NCI-H187 treated with DMSO at 0.1 percent for 48 hours (cell line): Measurements from ENCODE around the gene PPP1R3G.

Experiments
- DNase-seq: peaks from one replicate; lab custom pipeline; 2025; lab: John Stamatoyannopoulos, UW

Gene PPP1R3G

DNA sequence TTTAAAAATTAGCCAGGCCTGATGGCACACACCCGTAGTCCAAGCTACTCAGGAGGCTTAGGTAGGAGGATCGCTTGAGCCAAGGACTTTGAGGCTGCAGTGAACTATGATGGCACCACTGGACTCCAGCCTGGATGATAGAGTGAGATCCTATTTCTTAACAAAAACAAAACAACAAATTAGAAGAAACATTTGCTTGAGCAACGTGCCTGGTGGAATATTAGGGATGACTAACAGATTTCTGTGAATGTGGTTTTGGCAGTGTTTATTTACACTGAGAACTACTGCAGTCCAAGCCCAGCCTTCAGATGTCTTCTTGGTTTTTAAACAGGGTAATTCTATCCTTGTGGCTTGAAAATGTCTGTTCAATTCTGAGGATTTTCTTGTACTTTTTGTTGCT, 9.2 kb downstream of the PPP1R3G start:
- DNase-seq = no peak

DNA sequence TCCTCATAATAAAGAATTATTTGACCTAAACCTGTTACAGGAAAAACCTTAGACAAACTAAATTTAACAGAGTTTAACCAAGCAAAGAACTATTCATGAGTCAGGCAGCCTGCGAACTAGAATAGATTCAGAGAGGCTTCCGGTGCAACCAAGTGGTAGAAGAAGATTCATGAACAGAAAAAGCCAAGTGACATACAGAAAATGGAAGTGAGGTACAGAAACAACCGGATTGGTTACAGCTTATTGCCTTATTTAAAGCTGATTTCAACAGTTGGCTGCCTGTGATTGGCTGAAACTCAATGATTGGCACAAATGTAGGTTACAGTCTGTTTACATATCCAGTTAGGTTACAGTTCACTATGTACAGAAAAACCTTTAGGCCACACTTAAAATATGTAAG, 10.1 kb downstream of the PPP1R3G start:
- no peak for DNase-seq

DNA sequence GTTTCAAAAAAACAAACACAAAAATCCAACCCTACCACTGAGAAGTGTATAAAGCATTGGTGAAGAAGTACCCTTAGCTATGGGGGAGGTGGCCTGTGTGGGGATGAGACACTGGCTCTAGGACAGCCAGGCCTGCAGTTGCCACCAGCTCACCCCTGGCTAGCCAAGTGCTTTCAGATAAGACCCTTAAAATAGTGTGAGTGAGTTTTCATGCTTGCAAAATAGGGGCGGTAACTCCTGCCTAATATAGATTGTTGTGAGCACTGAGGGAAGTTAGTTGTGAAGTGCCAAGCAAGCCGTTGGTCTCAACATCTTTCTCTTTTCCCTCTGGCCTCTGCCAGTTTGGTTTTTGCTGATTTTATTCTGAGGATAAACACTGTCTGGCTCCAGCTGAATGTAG, 11.3 kb downstream of the PPP1R3G start:
- DNase-seq = no peak

DNA sequence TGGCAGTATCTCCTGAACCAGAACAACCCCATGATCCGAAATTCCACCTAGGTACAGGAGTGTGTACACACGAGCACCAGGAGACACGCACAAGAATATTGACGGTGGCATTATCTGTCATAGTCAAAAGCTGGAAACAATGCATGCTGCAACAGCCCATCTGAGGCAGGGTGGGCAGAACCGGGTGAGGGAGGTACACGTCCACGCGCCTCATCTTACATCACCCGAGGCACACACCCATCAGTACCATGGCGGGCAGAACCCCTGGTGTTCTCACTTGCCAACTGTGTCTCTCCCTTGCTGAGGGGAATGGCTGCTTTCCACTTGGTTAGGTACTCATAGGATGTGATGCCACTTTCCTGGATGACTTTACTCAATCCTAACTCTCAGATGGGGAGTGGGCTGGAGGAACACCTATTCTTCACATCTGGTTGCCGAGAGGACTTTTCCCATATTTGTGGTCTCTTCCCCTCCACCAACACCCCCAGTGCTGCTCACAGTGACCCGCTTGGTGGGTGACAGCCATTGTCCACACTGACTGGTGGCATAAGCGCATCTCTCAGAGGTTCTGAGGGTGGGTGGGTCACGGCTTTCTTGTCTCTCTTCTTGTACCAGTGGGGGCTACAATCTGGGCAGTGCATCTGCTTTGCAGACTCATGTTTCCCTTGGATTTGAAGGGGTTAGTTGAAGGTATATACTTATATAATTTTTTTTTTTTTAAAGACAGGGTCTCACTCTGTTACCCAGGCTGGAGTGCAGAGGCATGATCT, 13.5 kb downstream of the PPP1R3G start:
- no peak for DNase-seq

DNA sequence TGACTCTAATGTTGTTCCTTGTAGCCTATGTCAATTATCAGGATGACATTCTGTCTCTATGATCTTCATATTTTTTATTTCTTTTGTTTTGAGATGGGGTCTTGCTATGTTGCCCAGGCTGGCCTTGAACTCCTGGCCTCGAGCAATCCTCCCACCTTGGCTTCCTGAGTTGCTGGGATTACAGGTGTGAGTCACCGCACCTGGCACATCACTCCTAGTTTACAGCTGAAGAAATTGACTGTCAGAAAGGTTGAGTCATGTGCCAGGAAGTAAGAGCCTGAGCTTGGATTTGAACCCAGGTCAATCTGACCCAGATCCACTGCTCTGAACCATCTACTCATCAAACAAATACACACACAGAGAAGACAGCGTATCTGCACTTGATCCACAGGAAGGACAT, 14.4 kb downstream of the PPP1R3G start:
- no peak for DNase-seq

DNA sequence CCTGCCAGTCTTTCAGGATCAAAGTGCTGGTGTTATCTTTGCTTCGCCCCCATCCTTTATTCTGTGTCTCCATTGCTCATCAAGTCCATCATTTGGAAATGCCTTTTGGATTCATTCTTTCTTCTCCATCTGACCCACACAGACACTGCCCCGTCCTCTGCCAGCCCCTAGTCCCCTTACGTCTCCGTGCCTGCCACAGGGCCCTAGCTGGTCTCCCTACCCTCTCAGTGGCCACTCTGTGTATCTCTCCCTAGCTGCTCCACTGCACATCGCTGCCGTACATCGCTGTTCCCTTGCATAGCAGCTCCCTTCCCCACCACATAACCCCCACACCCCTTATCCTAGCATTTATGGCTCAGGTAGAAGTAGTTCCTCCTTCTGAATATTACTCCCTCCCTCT, 15.7 kb downstream of the PPP1R3G start:
- no peak for DNase-seq

DNA sequence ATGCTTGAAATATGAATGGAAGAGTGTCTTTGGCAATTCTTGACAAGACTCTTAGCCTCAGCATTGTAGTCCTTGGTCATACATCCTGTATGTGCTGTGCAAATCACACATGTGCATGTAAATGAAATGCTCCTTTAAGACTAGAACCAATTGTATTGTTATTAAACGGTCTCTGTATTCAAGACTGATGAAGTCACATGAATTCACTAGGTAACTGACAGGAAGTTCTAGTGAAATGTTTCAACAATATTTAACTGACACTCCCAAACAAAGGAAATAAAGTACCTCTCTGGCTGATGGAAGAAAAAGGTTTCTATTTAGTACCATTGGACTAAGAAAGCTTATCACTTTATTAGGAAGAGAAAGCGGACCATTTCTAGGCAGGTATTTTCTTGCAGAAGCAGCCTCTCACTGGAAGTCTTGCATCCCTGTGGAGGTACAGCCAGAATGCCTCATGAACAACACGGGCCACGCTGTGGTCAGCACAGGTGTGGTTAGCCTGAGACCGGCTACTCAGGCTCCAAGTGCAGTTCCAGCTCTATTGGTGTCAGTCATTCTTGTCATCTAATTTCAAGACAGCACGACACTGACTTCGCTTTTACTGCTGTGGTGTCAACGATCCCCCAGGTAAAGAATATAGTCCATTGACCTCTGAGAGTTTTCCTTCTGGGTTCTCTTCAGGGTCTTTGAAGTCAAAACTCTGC, 17.3 kb downstream of the PPP1R3G start:
- no peak for DNase-seq

DNA sequence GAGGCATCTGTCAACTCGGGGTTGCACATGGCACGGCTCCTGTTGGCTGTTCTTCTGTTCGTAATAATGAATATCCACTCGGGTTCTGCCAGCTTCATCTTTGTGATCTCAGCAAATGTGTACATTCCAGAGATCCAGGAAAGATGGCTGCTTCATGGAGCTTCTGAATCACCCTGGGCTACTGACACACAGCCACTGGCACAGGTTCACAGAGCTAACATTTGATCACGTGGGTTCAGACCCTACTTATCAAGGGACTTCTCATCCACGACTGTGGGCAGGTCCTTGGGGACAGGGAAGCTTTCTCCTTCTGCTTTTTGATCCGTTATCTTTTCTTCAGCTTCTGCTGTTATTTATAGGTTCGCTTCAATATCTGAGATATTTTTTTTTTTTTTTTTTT, 18.1 kb downstream of the PPP1R3G start:
- DNase-seq = no peak

DNA sequence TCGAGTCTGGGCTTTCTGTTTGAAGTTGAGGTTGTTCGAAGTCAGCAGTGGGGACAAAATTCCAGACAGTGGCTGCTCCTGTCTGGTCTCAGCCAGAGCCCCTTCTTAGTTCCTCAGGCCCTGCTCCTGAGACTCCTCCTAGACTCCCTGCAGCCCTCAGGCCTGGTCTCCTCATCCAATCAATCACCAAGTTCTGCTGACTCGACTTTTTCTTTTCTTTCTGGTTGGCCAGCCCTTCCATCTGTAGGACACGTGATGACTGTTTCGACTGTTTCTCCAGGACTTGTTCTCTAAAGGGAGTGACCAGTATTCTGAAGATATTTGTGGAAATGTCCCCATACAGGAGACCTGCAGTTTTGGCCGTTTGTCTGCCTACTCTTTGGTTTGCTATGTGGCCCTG, 19.5 kb downstream of the PPP1R3G start:
- no peak for DNase-seq

DNA sequence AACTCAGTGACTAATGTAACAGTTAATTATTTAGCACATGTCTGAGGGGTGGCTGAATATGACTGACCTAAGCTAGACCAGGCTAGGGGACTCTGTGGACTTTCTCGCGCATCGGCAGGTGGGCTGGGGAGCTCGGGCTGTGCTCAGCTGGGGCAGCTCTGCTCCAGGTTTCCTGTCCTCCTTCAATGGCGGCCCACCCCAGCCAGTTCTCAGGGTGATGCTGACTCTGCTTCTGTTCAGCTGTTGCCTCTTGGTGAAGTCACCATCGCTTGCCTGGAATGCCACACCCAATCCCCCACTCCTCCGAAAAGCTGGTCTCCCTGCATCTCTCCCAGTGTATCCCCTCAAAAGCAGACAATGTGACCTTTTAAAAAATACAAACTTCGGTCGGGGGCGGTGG, 20.0 kb downstream of the PPP1R3G start:
- DNase-seq = no peak

DNA sequence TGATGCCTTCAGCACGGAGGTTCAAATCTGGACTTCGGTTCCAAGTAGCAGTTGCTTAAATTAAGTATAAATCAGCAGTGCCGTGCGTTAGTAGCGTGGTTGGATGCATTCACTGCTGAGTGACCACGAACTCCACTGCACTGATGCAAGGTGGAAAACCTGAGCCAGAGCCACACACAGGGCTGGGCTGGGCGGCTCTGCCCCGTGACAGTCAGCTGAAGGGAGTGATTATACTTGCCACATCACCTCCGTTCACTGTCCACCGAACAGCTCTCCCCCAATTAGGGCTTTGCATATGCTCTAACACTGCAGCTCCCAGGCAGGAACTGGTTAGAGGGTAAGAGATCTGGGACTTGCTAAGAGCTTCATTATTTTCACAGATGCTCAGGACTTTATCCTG, 22.2 kb downstream of the PPP1R3G start:
- DNase-seq = no peak

DNA sequence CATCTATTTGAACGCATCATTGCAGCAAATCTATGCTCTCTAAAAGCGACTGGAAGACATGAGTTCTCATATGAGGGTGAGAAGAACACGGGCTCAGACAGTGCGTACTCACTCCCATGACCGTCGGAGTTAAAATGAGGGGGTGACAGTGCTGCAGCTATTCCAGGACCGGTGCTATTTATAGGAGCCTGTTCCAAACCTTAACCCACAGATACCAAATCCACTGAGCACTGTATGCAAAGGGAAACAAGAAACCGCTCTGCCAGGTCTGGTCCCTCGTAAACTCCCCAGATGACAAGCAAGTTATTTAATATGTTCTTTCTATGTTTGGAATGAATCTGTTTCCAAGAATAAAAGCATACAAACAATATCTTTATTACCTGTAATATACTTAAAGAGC, 22.9 kb downstream of the PPP1R3G start:
- DNase-seq = no peak

DNA sequence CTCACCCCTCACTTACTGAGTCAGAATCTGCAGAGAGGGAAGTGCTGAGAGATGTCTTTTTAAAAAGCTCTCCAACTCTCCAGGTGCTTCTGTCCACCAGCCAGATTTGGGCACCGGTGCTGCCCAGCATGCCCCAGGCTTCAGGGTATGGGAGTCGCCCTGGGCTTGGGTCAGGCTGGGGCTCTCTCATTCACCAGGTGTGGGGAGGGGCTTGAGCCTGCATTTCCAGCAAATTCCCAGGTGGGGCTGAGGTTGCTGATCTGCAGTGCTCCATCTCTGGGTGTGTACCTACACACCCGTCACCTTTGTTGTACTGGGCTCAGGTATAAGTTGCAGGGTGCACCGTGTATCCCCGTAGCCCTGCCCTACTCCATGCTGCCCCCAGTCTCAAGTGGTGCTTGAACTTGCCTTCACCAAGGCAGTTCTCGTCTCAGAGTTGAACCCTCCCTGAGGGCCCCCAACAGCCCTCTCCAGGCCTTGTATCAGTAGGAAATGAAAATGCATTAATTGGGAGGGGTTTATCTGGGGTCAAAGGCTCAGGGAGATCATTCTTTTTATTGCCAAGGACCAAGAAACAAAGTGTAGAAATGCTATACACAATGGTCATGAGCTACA, 23.5 kb downstream of the PPP1R3G start:
- no peak for DNase-seq

DNA sequence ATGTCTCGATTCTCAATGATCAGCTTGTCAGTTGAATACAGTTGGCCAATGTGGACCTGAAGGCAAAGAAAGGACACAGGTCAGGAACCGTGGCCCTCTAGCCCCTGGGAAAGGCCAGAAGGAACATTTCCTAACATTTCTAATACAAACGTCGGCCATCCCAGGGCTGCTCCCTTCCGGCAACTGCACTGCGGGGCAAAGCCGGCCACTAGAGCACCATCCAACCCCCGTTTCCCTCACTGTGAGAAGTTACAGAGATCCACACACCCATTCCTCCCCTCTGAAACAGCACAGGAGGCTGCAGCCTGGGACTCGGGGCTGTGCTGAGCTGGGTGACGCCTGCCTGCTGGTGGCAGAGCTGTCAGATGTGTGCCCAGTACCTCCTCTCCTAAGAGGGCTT, 24.3 kb downstream of the PPP1R3G start:
- DNase-seq = no peak

DNA sequence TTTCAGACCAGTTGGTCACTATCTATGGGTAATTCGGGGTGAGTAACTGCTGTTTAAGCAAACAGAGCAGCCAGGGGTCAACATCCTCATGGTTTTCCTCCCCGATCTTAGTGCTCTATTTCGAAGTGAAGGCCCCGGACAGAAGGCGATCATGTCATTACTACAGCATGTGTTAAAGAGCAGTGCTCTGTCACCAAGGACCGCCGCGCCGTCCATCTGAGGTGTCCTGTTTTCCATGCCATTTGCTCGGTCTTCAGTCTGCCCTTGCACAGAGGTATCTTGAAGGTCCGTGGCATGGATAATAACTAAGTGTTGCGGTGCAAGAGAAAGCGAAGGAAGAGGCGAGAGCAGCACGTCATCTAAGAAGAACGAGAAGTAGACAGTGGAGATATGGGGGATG, 25.1 kb downstream of the PPP1R3G start:
- DNase-seq = no peak

DNA sequence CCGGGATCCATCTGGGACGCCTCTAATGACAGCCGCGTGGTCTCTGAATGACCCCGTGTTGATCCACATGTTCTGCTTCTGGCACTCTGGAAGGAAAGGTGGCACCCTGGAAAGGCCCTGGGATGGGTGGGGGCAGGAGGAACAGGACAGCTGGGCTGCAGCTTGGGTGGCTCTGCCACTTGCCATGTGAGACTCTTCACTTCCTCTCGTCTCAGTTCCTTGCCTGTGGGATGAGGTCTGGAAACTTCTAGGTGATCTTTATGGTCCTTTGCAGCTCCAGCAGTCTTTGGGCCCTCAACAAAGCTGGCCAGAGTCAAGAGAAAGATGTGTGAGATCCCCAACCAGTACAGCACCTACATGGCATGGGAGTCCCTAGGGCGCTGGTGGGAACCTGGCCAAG, 26.5 kb downstream of the PPP1R3G start:
- no peak for DNase-seq

DNA sequence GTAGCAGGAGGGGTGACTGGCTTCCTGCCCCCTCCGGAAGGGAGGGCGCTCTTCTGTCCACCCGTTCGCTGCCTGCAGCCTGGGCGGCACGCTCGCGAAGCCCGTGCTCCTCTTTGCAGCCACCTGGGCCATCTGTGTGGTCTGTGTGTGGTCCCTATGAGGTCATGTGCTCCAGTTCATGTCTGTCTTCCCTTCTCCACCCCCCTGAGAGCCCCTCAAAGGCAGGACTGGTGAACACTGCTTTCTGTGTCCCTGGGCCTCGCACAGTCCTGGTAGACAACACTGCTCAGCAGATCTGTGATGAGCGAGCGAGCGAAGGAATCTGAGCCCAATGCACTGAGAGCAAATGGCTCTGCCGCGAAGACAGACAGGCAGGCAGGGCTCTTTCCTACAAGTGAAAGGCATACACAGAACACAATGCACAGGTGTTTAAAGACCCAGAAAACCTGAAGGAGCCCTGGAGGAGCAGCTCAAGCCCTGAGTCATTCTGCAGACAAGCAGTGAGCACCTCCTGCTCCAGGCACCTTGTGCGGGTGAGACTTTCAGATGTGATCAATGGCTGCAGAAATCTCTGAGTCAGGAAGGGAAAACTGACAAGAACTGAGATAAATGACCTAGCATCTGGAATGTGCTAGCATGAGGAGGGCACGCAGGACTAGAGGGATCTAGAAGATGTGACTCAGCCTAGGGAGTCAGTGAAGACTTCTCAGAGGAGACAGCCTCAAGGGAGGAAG, 27.1 kb downstream of the PPP1R3G start:
- DNase-seq = no peak

DNA sequence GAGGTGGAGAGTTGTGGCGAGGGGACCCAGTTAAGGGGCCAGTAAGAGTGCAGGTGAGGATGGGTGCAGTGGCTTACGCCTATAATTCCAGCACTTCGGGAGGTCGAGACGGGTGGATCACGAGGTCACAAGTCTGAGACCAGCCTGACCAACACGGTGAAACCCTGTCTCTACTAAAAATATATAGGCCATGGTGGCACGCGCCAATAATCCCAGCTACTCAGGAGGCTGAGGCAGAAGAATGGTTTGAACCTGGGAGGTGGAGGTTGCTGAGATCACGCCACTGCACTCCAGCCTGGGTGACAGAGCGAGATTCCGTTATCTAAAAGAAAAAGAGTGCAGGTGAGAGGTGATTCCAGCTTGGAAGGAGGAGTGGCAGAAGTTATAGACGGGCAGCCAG, 28.0 kb downstream of the PPP1R3G start:
- no peak for DNase-seq

DNA sequence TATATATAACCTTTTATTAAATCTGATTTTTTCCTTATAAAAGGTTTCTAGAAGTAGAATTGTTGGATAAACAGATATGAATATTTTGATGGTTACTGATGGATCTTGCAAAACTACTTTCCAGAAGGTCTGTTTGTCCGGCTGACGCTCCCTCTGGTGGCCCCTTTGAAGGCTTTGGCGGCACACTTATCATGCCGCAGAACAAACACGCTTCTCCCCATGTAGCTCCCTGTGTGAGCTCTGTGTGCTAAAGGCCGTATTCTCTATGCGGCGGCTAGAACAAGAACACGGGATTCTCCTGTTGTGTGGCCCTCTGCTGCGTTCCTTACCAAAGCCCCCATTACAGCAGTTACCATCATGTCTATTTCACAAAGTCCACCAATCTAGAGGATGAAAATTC, 30.0 kb downstream of the PPP1R3G start:
- no peak for DNase-seq

DNA sequence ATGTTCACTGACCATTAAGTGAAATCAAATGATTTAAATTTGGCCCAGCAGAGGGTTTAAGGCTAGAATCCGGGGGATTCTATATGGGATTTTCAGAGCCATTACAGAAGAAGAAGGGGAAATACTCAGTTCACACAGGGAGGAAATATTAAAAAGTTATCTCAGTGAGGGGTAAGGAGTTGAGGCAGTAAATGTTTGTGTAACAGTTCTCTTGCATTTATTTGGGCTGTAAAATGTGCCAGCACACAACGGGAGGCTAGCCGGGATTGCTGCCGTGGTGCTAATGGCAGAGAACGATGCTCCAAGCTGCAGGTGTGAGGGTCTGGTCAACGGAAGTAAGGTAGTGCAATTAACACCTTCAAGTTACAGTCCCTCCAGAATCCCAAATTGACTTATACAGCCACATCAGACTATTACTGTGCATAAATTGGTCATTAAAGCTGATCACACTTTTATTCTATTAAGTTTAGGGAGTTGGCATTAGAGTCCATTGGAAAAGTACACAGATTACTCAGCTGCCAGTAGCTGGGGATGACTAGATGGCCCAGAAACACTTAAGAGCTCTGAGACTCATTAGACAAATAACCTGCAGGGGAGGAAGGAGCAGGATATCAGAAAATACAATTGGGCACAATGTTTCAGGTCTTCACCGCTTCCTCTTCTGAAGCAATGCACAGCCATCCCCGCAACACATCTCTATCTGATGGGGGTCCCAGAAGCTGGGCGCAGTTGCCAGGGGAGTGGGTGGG, 31.3 kb downstream of the PPP1R3G start:
- DNase-seq = no peak

DNA sequence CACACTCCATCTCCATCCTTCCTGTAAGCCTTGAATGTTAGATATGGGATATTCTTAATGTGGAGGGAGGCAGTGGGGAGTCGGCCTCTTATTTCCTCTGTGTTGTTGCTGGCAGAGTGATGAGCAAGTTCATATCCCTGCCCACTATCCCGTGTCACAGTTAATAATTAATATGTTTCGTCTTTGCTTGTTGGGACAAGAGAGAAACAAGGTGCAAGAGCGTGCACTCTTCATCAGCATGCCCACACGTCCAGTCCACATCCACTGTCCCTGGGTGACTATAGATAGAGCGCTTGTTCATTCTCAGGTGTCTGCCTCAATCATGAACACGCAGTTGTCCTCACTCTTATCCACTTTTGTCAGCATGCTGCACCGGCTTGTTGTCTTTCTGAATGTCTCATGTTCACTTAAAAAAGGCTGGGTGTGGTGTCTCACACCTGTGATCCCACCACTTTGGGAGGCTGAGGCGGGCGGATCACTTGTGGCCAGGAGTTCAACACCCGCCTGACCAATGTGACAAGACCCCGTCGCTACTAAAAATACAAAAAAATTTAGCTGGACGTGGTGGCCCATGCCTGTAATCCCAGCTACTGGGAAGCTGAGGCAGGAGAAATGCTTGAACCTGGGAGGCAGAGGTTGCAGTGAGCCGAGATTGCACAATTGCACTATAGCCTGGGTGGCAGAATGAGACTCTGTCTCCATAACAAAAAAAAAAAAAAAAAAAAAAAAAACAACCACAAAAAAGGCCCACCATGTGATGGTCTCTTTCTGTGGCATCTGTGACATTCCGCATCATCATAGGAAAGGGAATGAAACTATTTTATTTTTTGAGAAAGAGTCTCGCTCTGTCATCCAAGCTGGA, 34.2 kb downstream of the PPP1R3G start:
- DNase-seq = no peak
